NCI-H1694 treated with DMSO at 0.1 percent for 48 hours (cell line): ENCODE results near the gene NANOGP8.
"Not testable (repeated sequence)": the region's sequence is repeated elsewhere in the genome, so short reads cannot be mapped to it uniquely, and the experiment has no call there.

ENCODE experiments used
- DNase-seq: peaks from one replicate; lab custom pipeline; 2025; lab: John Stamatoyannopoulos, UW

NANOGP8 gene

GRCh38 chr15:35085176-35085919, at the start of gene NANOGP8:
Gene NANOGP8, minus strand, starts transcription at chr15:35085295. Its CDS starts 185 bp downstream, at chr15:35085110.
- DNase-seq = not testable (repeated sequence)

GRCh38 chr15:35134299-35134698, 49.2 kb upstream of the NANOGP8 start:
- no peak for DNase-seq

GRCh38 chr15:35130245-35130644, 45.1 kb upstream of the NANOGP8 start:
- no peak for DNase-seq

- no peak for DNase-seq
These were observed 44.3 kb upstream of the NANOGP8 start for GRCh38 chr15:35129361-35129760.

GRCh38 chr15:35127717-35128116, 42.6 kb upstream of the NANOGP8 start:
- no peak for DNase-seq

GRCh38 chr15:35126236-35126635, 41.1 kb upstream of the NANOGP8 start:
- no peak for DNase-seq

- no peak for DNase-seq
These were observed 38.6 kb upstream of the NANOGP8 start for GRCh38 chr15:35123743-35124142.

- DNase-seq = no peak
These were observed 36.7 kb upstream of the NANOGP8 start for GRCh38 chr15:35121611-35122359.

- DNase-seq = no peak
These were observed 35.1 kb upstream of the NANOGP8 start for GRCh38 chr15:35120173-35120572.

GRCh38 chr15:35118960-35119359, 33.9 kb upstream of the NANOGP8 start:
- no peak for DNase-seq

- DNase-seq = no peak
These were observed 32.6 kb upstream of the NANOGP8 start for GRCh38 chr15:35117543-35118265.

- no peak for DNase-seq
These were observed 30.1 kb upstream of the NANOGP8 start for GRCh38 chr15:35115155-35115725.

GRCh38 chr15:35112346-35112745, 27.3 kb upstream of the NANOGP8 start:
- DNase-seq = no peak

- DNase-seq = no peak
These were observed 26.8 kb upstream of the NANOGP8 start for GRCh38 chr15:35111861-35112260.

GRCh38 chr15:35108453-35108852, 23.4 kb upstream of the NANOGP8 start:
- DNase-seq = no peak

GRCh38 chr15:35107561-35107960, 22.5 kb upstream of the NANOGP8 start:
- no peak for DNase-seq

- no peak for DNase-seq
These were observed 22.0 kb upstream of the NANOGP8 start for GRCh38 chr15:35107122-35107521.

- DNase-seq = peak; percentile 16
These were observed 19.5 kb upstream of the NANOGP8 start for GRCh38 chr15:35104526-35105147.

- no peak for DNase-seq
These were observed 17.1 kb upstream of the NANOGP8 start for GRCh38 chr15:35102186-35102585.

- DNase-seq = no peak
These were observed 16.2 kb upstream of the NANOGP8 start for GRCh38 chr15:35101335-35101734.

- DNase-seq = no peak
These were observed 13.6 kb upstream of the NANOGP8 start for GRCh38 chr15:35098737-35099136.

GRCh38 chr15:35095941-35096340, 10.8 kb upstream of the NANOGP8 start:
- no peak for DNase-seq
